ENCODE measurements around the gene LDLRAD4.

The LDLRAD4 gene

DNA sequence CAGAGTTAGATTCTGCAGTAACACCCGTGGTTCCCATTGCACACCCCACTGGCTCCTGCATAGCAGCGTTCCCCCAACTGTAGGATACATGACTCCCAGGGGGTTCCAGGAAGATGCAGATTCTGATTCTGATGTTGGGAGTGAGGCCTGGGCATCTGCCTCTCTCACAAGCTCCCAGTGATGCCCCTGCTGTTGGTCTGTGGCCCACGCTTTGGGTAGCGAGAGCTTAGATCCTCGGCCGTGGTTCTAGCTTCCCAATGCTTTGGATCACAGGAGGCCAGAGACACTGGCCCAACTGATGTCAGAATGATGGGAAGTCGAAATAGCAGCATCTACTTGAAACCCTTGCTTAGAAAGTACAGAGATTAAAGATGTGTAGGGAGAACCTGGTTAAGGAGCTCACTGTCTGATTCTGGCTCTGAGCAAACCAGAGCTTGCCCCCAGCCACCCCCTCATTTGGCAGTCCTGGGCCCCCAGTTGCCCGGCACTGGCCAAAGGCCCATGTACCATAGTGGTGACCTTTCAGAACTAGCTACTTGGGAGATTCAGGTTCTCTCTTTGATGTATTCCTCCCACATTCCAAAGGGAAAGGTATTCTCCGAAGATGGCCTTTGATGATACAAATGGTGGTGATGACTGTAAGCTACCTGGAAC, 310.3 kb downstream of the LDLRAD4 start:
- DNase-seq = no peak

DNA sequence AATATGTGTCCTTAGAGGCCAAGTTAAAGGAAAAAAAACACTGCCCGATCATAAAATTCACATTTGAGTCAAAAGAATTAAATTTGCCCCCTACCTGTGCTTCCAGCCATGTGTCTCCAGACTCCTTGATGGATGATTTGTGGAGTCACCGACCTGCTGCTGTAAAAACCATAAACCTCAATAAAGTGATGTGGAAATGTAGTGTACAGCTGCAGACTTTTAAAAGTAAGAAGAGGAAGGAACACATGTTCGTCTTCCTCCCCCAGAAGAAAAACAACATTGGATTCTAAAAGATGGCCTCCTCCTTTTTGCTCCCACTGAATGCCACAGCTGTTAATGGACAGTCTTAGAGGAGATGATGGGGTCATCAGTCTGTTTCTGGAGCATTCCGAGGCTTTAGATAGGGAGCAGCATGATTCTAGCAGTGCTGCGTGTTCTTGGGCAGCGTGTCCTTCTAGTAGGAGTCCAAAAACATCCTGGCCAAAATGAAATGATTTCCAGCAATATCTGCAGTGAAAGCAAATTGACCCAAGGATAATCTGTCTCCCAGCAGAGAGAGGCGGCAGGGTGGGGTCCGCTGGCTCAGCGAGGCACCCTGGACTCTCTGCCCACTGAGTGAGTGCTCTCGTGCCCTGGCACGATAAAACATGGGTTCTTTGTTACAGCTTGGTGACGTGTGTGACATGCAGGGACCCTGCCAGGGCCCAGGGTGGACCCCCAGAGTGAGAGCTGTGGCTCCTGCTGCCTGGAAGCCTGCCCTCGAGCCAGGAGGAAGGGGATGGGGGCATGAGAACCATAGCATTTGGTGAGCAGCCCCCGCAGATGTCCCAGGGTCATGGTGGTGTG, 311.7 kb downstream of the LDLRAD4 start:
- no peak for DNase-seq

DNA sequence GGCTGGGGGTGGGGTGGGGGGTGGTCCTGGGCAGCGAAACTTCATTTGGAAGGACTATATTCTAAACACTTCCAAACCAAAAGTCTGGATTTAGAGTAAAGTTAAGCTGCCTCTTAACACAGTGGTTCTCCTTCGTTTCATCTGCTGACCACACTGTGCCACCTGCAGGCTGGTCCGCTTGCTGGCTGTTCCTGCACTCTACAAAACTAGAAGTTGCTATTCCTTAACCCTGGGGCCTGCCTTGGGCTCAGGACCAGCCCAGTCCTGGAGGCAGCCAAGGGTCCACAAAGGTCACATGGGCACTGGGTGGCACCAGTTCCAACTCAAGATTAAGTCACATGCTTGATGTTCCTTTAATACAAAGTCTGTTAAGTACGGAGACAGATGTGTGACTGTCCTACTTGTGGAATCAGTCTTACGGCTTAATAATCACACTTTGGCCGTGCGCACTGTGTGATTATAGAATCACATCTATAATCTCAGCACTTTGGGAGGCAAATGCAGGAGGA, 312.4 kb downstream of the LDLRAD4 start:
- no peak for DNase-seq

DNA sequence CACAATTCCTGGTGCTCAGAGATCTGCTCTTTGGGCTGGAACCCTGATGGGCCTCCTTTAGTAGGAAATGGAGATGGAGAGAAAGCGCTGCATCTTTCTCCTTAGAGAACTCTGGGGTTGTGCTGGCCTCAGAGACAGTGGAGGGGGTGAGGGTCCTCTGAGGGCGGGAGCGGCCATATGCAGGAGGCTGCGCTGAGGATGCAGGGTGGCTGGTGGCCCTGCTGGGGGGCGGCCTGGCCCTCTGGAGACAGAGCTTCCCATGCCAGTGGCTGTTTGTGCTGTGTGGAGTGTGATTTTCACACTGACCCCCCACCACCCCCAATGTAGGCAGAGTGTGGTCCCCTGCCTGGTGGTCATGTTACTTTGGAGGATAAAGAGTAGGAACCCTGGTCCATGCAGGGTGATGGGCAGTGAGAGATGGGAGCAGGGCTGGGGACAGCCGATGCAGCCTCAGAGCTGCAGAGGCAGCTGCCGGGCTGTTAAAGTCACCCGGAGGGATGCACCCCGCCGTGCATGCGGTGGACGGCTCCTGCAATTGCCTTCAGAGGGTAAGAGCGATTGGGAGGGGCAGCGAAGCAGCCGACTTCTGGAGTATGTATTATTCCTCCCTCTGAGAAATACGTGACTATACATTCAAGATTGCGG, 313.2 kb downstream of the LDLRAD4 start:
- DNase-seq = no peak

DNA sequence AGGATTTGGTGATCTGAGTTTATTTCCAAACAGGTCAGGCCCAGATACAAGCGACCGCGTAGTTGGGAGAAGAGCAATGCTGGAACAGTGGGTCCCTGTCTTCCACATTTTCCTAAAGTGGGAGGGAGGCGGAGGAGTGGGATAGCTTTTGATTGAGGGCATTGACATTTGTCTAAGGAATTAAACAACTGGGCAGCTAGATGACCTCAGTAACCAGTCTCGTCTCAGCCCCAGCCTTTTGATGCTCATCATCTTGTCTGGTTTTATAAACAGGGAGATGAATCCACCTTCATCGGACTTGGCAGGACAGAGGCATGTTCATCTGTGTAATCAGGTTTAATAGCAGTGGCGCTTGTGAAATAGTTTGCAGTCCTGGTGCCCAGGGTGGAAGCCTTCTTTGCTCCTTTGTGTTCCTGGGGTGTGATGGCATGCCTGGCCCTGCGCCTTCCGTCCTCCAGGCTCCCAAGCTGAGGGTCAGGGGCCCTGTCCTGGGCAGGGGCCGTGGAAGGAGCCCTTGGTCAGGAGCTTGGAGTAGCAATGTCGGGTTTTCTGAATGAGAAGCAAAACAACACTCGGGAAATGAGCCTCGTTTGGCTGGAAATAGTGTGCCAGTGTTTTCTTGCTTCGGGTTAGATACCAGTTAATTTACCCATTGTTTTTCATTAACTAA, 314.0 kb downstream of the LDLRAD4 start:
- DNase-seq = no peak

DNA sequence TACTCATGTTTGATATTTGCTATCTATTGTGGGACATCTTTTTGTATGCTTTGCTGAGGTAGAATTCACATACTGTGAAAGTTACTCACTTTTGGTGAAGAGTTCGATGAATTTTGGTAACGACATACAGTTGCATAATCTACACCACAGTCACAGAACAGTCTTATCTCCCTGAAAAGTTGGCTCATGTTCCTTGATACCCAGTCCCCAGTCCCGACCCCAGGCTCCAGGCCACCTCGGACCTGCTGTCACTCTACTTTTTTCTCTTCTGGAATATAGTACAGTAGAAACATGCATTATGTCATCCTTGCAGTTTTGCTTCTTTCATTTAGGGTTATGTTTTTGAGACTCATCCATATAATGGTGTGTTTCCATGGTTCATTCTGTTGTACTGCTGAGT, 316.1 kb downstream of the LDLRAD4 start:
- DNase-seq = no peak

DNA sequence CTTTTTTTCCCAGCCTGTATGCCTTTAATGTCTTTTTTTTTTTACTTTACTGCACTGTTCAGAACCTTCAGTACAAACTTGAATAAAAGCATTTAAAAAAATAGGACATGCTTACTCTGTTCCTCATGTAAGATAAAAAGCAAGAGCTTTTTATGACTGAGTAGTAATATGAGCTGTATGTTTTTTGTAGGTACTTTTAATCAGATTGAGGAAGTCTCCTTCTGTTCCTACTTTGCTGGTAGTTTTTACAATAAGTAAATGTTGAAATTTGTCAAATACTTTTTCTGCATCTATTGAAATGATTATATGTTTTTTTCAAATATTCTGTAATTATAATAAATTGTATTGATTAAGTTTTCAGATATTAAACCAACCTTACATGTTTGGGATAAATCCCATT, 318.0 kb downstream of the LDLRAD4 start:
- DNase-seq = no peak

DNA sequence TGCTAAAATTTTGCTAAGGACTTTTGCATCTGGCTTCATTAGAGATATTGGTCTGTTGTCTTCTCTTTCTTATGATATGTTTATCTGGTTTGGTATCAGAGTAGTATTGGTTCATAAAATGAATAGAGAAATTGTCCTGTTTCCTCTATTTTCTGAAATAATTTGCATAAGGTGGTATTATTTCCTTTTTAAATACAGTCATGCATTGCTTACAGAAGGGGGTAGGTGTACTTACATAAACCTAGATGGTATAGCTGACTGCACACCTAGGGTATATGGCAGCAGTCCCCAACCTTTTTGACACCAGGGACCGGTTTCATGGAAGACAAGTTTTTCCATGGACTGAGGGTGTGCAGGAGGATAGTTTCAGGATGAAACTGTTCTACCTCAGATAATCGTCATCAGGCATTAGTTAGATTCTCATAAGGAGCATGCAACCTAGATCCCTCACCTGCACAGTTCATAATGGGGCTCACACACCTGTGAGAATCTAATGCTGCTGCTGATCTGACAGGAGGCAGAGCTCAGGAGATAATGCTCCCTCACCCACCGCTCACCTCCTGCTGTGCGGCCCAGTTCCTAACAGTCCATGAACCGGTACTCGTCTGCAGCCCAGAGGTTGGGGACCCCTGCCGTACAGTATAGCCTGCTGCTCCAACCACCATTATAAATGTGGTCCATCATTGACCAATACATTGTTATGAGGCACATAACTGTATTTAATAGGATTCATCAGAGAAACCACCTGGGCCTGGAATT, 318.6 kb downstream of the LDLRAD4 start:
- DNase-seq = no peak

DNA sequence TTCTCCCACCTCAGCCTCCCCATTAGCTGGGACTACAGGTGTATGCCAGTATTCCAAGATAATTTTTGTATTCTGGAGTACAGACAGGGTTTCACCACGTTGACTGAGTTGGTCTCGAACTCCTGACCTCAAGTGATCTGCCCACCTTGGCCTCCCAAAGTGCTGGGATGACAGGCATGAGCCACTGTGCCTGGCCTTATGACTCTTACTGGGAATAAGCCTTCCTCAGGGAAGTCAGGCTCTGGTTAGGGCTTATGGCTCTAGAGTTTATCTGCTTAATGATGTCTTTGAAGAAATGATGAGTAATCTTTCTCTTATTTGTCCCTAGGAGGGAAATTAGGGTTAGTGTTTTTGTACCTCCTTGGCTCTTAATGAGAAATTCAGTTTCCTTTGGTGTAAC, 320.1 kb downstream of the LDLRAD4 start:
- DNase-seq = no peak

DNA sequence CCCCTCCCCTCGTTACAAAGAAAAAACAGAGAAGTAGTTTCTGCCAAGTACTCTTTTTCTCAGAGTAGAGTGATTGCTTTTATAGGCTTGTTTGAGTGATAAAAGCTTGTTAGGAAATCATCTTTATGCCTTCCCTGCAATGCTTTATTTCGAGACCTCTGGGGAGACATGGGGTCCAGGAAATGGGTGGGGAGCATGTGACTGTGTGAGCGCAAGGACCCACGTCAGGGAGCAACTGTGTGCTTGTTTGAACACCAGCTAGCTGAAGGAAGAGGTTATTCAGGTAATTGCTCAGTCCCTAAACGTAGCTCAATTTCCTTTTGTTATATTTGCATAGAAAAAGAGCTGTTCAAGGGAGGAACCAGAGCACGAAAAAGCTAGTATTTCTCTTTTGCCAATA, 320.5 kb downstream of the LDLRAD4 start:
- DNase-seq = no peak

DNA sequence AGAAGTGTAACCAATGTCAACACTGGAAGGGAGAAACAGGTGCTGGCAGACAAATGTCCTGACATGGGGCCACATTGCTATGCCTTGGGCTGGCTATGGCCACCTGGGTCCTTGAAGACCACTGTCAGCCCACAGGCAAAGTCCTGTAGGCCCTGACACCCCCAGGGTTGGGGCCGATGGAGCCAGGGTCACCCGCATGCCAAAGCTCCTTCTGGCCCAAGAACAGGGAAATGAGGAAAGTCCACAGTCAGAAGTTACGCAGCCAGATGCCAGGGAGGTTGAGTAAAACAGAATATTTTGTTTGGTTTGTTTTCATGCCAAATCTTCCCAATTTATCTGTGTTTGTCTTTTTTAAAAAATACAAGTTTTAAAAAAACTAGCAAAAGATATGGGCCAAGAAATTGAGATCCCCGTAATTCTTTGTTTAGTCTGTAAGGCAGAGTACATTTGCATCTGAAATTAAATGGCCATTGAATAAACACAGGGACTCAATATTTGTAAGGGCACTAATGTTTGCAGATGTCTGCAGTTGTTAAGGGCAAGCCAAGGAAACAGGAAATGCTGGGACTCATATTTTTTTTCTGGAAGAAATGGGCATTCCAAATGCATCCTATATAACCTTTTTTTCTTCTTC, 321.4 kb downstream of the LDLRAD4 start:
- DNase-seq = no peak

DNA sequence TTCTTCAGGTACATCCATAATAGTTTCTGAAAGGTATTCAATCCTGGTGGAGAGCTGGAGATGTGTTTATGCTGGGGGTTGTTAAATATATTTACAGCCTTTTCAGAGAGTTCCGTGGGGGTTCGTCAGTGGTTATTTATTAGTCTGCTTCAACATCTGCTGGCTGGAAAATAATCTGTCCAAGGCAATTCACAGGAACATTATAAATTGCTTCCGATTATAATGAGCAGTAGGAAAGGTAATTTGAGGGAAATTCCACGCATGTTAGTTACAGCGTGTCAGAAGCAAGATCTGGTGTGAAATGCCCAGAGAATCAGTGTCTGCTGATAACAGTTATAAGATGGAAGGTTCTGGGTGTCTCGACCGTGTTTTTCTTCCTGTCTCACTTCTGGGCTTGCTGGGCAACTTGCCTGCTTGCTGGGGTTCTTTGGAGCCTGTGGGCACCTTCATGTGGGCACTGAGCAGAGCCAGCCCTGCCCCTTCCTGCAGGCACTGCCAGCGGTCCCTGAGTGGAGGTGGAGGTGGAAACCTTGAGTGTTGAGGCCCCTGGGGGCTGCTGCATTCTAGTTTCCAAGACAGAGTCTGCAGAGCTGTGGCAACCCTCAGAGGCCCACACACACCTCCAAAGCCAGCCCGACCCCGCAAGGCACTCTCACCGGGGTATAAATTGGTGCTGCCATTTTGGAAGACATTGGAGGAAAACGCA, 322.1 kb downstream of the LDLRAD4 start:
- no peak for DNase-seq

DNA sequence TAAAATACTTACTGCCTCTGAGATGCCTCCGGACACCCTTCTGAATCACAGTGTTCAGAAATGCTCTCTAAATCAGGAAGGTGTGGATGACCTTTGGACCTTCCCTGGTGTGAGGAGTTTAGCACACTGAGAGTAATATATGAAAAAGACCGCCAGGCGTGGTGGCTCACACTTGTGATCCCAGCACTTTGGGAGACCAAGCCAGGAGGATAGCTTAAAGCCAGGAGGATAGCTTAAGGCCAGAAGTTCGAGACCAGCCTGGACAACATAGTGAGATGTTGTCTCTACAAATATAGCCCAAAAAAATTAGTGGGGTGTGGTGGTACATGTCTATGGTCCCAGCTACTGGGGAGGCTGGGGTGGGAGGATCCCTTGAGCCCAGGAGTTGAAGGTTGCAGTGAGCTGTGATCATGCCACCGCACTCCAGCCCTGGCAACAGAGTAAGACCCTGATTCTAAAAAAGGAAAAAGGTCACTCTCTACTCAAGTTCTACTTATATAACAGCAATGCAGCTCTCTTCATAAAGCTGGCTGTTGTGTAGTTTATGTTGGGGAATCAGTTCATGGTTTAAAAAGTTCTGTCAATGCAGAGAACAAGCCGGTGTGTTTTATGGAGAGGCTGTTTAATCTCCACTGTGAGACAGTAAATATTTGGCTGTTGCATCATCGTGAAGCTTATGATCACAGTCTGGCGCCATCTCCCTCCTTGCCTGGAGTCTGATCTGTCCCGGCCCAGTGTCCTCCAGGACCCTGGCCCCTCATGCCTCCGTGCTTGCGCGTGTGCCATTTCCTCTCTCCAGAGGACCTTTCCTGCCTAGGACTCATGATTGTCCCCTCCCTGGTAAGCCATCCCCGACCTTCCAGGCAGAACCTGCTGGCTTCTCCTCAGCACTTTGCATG, 323.3 kb downstream of the LDLRAD4 start:
- no peak for DNase-seq

DNA sequence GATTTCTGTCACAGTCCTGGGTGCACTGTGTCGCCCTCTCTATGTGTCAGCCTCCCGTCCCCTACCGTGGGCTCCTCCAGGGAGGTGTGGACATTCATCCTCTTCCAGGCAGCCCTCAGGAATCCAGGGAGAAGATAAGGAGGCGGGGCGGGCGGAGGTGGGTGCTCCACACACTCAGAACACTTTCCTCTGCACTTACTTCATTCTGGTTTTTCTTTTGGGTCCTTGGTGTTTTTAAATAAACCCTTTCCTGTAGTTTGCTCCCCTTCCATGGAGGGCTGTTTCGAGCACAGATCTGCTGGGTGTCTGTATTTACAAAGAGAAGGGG, 323.9 kb downstream of the LDLRAD4 start:
- no peak for DNase-seq

DNA sequence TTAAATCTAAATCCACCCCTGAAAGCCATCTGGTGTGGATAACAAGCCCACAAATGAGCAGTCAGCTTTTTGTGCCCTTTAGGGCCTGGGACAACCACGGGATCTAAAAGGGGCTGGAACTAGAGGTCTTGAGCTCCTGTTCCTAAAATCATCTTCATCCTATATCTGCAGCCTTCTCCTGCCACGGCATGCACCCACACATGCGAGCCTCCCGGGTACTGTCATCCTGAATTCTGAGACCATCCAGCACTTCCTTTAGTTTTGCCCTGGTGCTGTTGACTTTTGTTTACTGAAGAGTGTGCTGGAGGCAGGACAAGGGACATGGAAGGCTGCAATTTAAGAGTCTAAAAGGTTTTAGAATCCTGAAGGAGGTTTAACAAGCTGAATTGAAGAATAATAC, 324.6 kb downstream of the LDLRAD4 start:
- no peak for DNase-seq

DNA sequence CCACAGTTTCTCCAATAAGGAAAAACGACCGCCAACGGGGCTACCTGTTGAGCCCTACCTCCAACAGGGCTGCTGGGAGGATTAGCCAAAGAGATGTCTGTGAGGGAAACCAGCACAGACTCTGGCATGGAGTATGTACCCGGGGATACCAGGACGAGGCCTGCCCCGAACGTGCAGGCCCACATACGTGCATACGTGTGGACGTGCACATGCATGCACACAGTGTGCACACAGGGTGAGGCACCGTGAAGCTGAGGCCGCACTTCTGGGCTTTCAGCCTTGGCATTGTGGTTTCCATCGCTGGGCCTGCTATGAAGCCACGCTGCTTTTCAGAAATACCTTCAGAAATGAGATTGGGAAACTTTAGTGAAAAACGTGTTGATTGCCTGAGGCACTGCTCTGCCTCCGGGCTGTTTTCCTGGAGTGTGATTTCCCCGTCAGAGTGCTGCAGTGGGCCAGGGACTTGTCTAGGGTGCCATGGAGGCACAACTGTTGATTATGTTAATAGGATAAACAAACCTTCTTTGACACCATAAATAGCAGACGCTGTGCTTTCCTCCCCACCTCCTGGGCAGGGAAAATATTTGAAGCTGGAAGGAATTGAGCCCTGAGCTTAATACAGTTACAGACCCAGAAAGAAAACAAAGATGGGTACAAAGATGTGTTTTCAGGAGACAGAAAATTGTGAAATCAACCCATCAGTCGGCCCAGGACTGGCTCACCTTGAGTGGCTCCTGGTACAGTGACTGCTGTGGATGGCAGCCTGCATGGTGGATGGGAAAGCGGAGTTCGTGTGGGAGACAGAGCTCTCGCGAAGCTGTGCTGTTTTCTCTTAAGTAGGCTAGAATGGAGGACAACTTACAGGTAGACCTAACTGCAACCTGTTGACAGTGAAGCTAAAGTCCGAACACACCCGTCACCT, 325.5 kb downstream of the LDLRAD4 start:
- no peak for DNase-seq

DNA sequence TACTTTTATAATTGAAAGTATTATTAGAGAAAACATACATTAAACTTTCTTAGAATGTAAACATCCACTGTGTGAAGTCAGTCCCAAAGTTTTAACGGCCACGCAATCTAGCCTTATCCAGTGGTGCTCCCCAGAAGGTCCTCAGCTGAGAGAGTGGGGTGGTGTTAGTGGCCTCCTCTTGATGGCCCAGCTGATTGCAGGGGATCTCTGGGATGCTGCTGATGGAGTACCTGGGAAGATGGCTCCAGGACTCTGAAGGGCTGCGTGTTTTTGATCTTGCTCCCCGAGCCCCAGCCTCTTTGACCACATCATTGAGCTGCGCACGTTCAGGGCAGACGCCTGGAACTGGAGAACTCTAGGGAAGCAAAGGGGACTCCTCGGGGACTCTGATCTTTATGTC, 326.4 kb downstream of the LDLRAD4 start:
- no peak for DNase-seq

DNA sequence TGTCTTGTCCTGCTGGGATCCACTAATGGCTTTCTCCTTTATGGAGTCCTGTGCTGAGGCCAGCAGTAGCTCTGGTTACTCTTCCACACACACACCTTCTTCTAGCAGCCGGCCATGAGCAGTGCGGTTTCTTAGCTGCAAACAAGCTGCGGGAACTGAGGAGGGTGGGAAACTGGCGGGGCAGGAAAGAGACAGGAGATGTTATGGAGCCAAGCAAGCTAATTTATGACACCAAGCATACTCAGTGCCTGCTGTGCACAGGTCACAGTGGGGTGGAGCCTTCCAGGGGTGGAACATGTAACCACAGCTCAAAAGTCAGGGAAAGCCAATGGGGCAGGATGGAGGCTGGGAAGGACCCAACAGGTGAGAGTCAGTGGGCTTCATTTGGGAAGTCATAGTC, 327.0 kb downstream of the LDLRAD4 start:
- DNase-seq = no peak

DNA sequence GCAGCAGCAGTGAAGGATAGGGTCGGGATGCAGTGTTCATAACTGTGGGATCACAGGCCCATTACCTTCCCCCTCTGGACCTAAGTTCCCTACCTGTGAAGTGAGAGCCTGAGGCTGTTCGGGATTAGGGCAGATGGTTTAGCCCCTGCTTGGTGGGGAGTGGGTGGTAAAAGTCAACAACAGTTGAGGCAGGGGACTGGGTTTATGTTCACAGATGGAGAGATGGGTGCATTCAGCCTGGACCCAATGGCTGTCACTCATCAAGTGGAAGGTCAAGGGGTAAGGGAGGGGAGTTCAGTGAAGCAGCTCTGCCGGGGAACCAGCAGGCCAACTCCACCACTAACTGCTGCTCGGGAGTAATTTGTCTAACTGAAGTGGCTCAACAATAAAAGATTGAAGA, 327.4 kb downstream of the LDLRAD4 start:
- no peak for DNase-seq
